Peyer's patch (tissue), 4 donors: ENCODE measurements around the gene PPP1R13B.

Experiments
- CTCF ChIP-seq, 6 experiments: fragments of 450-650 bp in 4 of 6; fragments of 200-600 bp in 2 of 6; sonication (generic) in 1 of 6; IDR thresholded peaks; one replicate each; pipeline ENCODE4 v1.5.1; 2017 to 2019; ENCODE audit warnings: antibody characterized with exemption in 6 of 6, mild to moderate bottlenecking in 3 of 6, moderate library complexity in 1 of 6
- POLR2A ChIP-seq, 2 donors: fragments of 450-650 bp; IDR thresholded peaks; one replicate each; pipeline ENCODE4 v1.5.1; 2017; ENCODE audit warnings: antibody characterized with exemption in 2 of 2, mild to moderate bottlenecking in 2 of 2, moderate library complexity in 2 of 2

GRCh38 chr14:103716899-103717411 is 130.4 kb downstream of the PPP1R13B start:
- TF ChIP-seq CTCF (IDR thresholded peaks at IDR 0.05), result no peak
- no peak for TF ChIP-seq POLR2A (IDR thresholded peaks at IDR 0.05)
